Activated CD4-positive, alpha-beta T cell treated with anti-CD3 and anti-CD28 coated beads, Interleukin-2, amount 50 U/mL, for 48 hours (primary cell): ENCODE results near the gene HECW1.

Experiments
- DNase-seq, 2 experiments: peaks; one replicate each; pipeline ENCODE4 v3.0.0-alpha.2; 2020

The HECW1 gene

GRCh38 chr7:43511769-43512515 is 399.5 kb downstream of the HECW1 start:
- no peak for DNase-seq

GRCh38 chr7:43513251-43513650 is 400.8 kb downstream of the HECW1 start:
- no peak for DNase-seq

GRCh38 chr7:43516581-43517342 is 404.3 kb downstream of the HECW1 start:
- no peak for DNase-seq

GRCh38 chr7:43517464-43517863 is 405.0 kb downstream of the HECW1 start:
- DNase-seq = no peak

GRCh38 chr7:43520201-43520600 is 407.8 kb downstream of the HECW1 start:
- no peak for DNase-seq

- DNase-seq = no peak
These were observed 410.1 kb downstream of the HECW1 start for GRCh38 chr7:43522406-43523156.

- no peak for DNase-seq
These were observed 416.3 kb downstream of the HECW1 start for GRCh38 chr7:43528576-43529354.

GRCh38 chr7:43530553-43531410 is 418.3 kb downstream of the HECW1 start:
- no peak for DNase-seq

GRCh38 chr7:43531700-43532099 is 419.3 kb downstream of the HECW1 start:
- DNase-seq = no peak

GRCh38 chr7:43533801-43534479 is 421.5 kb downstream of the HECW1 start:
- DNase-seq = no peak

- DNase-seq = no peak
These were observed 422.6 kb downstream of the HECW1 start for GRCh38 chr7:43535031-43535451.

GRCh38 chr7:43535810-43536585 is 423.6 kb downstream of the HECW1 start:
- DNase-seq = no peak

- DNase-seq = no peak
These were observed 424.3 kb downstream of the HECW1 start for GRCh38 chr7:43536773-43537172.

GRCh38 chr7:43537765-43538403 is 425.4 kb downstream of the HECW1 start:
- no peak for DNase-seq

- DNase-seq = no peak
These were observed 425.9 kb downstream of the HECW1 start for GRCh38 chr7:43538404-43538771.

- DNase-seq = no peak
These were observed 428.0 kb downstream of the HECW1 start for GRCh38 chr7:43540471-43540870.

GRCh38 chr7:43542716-43543115 is 430.3 kb downstream of the HECW1 start:
- DNase-seq = no peak

- no peak for DNase-seq
These were observed 433.8 kb downstream of the HECW1 start for GRCh38 chr7:43546231-43546630.

GRCh38 chr7:43550427-43550826 is 438.0 kb downstream of the HECW1 start:
- no peak for DNase-seq

GRCh38 chr7:43552122-43552521 is 439.7 kb downstream of the HECW1 start:
- DNase-seq = no peak
